HPDE6-E6E7 (cell line): ENCODE results near the gene RGS8.
"Not testable (repeated sequence)": the region's sequence is repeated elsewhere in the genome, so short reads cannot be mapped to it uniquely, and the experiment has no call there.

ENCODE experiments used
- DNase-seq: peaks from one replicate; pipeline ENCODE4 v3.0.0; 2011; ENCODE audit warnings: missing footprints; ENCODE audit errors: extremely low spot score

The RGS8 gene

GRCh38 chr1:182702826-182703524 is 18.6 kb upstream of the RGS8 start:
- no peak for DNase-seq

- DNase-seq, result no peak
These were observed 15.9 kb upstream of the RGS8 start for GRCh38 chr1:182700351-182700709.

- no peak for DNase-seq
These were observed 15.3 kb upstream of the RGS8 start for GRCh38 chr1:182699393-182700350.

GRCh38 chr1:182698971-182699370 is 14.6 kb upstream of the RGS8 start:
- no peak for DNase-seq

GRCh38 chr1:182693139-182693538 is 8.8 kb upstream of the RGS8 start:
- DNase-seq, result not testable (repeated sequence)

GRCh38 chr1:182690886-182691443 is 6.6 kb upstream of the RGS8 start:
- no peak for DNase-seq

GRCh38 chr1:182688436-182689205 is 4.2 kb upstream of the RGS8 start:
- DNase-seq, result no peak

GRCh38 chr1:182687361-182687760 is 3.0 kb upstream of the RGS8 start:
- DNase-seq, result peak; percentile 31

- no peak for DNase-seq
These were observed 2.1 kb upstream of the RGS8 start for GRCh38 chr1:182686446-182686845.

- DNase-seq, result no peak
These were observed 828 bp upstream of the RGS8 start for GRCh38 chr1:182685215-182685614.

- DNase-seq, result no peak
These were observed 1.4 kb downstream of the RGS8 start for GRCh38 chr1:182682898-182683501.

GRCh38 chr1:182682406-182682805 is 2.0 kb downstream of the RGS8 start:
- DNase-seq, result no peak

GRCh38 chr1:182681568-182681912 is 2.8 kb downstream of the RGS8 start:
- no peak for DNase-seq

- no peak for DNase-seq
These were observed 3.4 kb downstream of the RGS8 start for GRCh38 chr1:182680901-182681567.

- DNase-seq, result no peak
These were observed 4.0 kb downstream of the RGS8 start for GRCh38 chr1:182680408-182680807.

- DNase-seq, result no peak
These were observed 4.7 kb downstream of the RGS8 start for GRCh38 chr1:182679684-182680083.

GRCh38 chr1:182677397-182678098 is 6.8 kb downstream of the RGS8 start:
- no peak for DNase-seq

- DNase-seq, result no peak
These were observed 8.1 kb downstream of the RGS8 start for GRCh38 chr1:182676274-182676673.

- no peak for DNase-seq
These were observed 9.8 kb downstream of the RGS8 start for GRCh38 chr1:182674346-182675246.
